Fibroblast of lung (primary cell): ENCODE data around the gene COX14.

Experiments used
- CTCF ChIP-seq, 2 donors: IDR thresholded peaks in 1 of 2; conservative IDR thresholded peaks in 1 of 2; 1 replicate in 1 of 2; 2 replicates in 1 of 2; pipeline ENCODE4 v1.5.1; 2011 to 2012; ENCODE audit warnings: low read length in 2 of 2, control low read depth in 1 of 2, inconsistent platforms in 1 of 2, low read depth in 1 of 2, mild to moderate bottlenecking in 1 of 2
- EZH2 ChIP-seq: IDR thresholded peaks from 2 replicates; pipeline ENCODE4 v1.5.1; 2012; ENCODE audit warnings: low read length, control low read depth, mild to moderate bottlenecking; ENCODE audit errors: missing control alignments

- no peak for TF ChIP-seq CTCF (conservative IDR thresholded peaks at IDR 0.05 in 1 of 2, IDR thresholded peaks at IDR 0.05 in 1 of 2; ENCODE audit: low read depth in 1 of 2, low read length in 2 of 2)
- TF ChIP-seq EZH2: no peak
These were observed 601 bp downstream of the COX14 start for GRCh38 chr12:50112456-50113218.
